ENCODE data around the gene SPI1. TPM values are rescaled to one million over a fixed set of nuclear protein-coding genes. Genes with fewer than 3 reads are reported as not detected.

The SPI1 gene
- total and polyA plus RNA-seq, 8 donors = 1.0 to 24.2 (median 5.6) TPM

- FAIRE-seq = no peak
- no peak for TF ChIP-seq CTCF (IDR thresholded peaks at IDR 0.05)
- Histone ChIP-seq H3K27ac (no peak overlapping the region), H3K4me1 (peaks cover 5 to 14% (median 6%) of the 10 kb centered on the region in 3 donors), H3K9me3 (no peaks in the 10 kb centered on the region), H3K4me3 (no peak overlapping the region), H3K36me3 (peaks cover 0 to 24% (median 7%) of the 10 kb centered on the region in 3 donors), H3K27me3 (no peaks in the 10 kb centered on the region)
- no peak for ATAC-seq
- WGBS, 2 donors = 81 to 83% methylated on average over 16 of the region's 16 CpGs
- intact Hi-C loops (cut with DNase I) = no loop called here
- peak in 2 of 6 donors; percentile 36 to 58 for DNase-seq
Measured at GRCh38 chr11:47413908-47414684, 35.7 kb upstream of the SPI1 start.

DNA sequence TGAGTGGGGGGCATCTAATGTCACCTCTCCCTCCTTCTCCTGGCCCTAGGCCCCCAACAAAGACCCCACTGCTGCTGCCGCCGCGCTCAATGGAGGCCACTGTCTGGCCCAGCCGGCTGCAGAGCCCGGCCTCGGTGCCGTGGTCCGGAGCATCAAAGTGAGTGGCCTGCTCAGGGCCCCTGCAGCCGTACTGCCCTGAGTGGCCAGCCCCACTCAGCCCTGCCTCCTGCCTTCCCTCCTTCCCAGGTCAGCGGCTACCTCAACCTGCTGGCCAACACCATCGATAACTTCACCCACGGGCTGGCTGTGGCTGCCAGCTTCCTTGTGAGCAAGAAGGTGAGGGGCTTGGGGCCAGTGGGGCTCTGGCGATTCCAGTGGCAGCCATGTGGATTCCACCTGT, 35.0 kb upstream of the SPI1 start:
- DNase-seq = no peak
- WGBS, 2 donors = 92 to 100% methylated on average over 10 to 13 of the region's 13 CpGs
- intact Hi-C loops (cut with DNase I) = no loop called here
- Histone ChIP-seq H3K4me3 (no peak overlapping the region), H3K27ac (no peak overlapping the region), H3K4me1 (peaks cover 6 to 14% (median 6%) of the 10 kb centered on the region in 3 donors), H3K27me3 (no peaks in the 10 kb centered on the region), H3K36me3 (peaks cover 0 to 16% (median under 1%) of the 10 kb centered on the region in 3 donors), H3K9me3 (no peaks in the 10 kb centered on the region)
- TF ChIP-seq CTCF (IDR thresholded peaks at IDR 0.05) = no peak
- FAIRE-seq = no peak
- no peak for ATAC-seq

GRCh38 chr11:47411884-47412746, 33.8 kb upstream of the SPI1 start:
- Histone ChIP-seq H3K36me3 (peaks cover 0 to 14% (median 0%) of the 10 kb centered on the region in 3 donors), H3K4me3 (no peak overlapping the region), H3K4me1 (peaks cover 10 to 21% (median 12%) of the 10 kb centered on the region in 3 donors), H3K27me3 (no peaks in the 10 kb centered on the region), H3K27ac (no peak overlapping the region), H3K9me3 (no peaks in the 10 kb centered on the region)
- peak in 5 of 6 donors; percentile 35 to 84 (median 73) for DNase-seq
- no peak for ATAC-seq
- peak; percentile 52 to 71 (median 68) for TF ChIP-seq CTCF (IDR thresholded peaks at IDR 0.05)
- no peak for FAIRE-seq
- 76 to 78% methylated on average over 11 to 12 of the region's 12 CpGs for WGBS, 2 donors
- intact Hi-C loops (cut with DNase I) = no loop called here

GRCh38 chr11:47410370-47411264, 32.3 kb upstream of the SPI1 start:
- Histone ChIP-seq H3K36me3 (peaks cover 0 to 14% (median 0%) of the 10 kb centered on the region in 3 donors), H3K9me3 (no peaks in the 10 kb centered on the region), H3K4me3 (no peak overlapping the region), H3K27me3 (no peaks in the 10 kb centered on the region), H3K27ac (no peak overlapping the region), H3K4me1 (peaks cover 11 to 19% (median 14%) of the 10 kb centered on the region in 3 donors)
- DNase-seq (peak in 1 of 6 donors; percentile 32), ATAC-seq (no peak), FAIRE-seq (no peak)
- intact Hi-C loops (cut with DNase I) = no loop called here
- TF ChIP-seq CTCF (IDR thresholded peaks at IDR 0.05) = no peak
- 77 to 83% methylated on average over 12 of the region's 12 CpGs for WGBS, 2 donors
